ENCODE data around the gene MIA.
"Not testable (repeated sequence)": the region's sequence is repeated elsewhere in the genome, so short reads cannot be mapped to it uniquely, and the experiment has no call there.

MIA gene

GRCh38 chr19:40803857-40804782 is 28.8 kb downstream of the MIA start:
- peak; percentile 46 for DNase-seq (ENCODE audit: low spot score)

- DNase-seq (ENCODE audit: low spot score): no peak
Observed at GRCh38 chr19:40804783-40805242, 29.5 kb downstream of the MIA start.

- no peak for DNase-seq (ENCODE audit: low spot score)
Observed at GRCh38 chr19:40805258-40805868, 30.0 kb downstream of the MIA start.

GRCh38 chr19:40806423-40807146 is 31.3 kb downstream of the MIA start:
- DNase-seq (ENCODE audit: low spot score): peak; percentile 82

GRCh38 chr19:40807147-40808020 is 32.1 kb downstream of the MIA start:
- peak; percentile 72 for DNase-seq (ENCODE audit: low spot score)

- DNase-seq (ENCODE audit: low spot score): no peak
Observed at GRCh38 chr19:40808021-40808325, 32.7 kb downstream of the MIA start.

GRCh38 chr19:40808497-40808896 is 33.2 kb downstream of the MIA start:
- DNase-seq (ENCODE audit: low spot score): no peak

- DNase-seq (ENCODE audit: low spot score): no peak
Observed at GRCh38 chr19:40809358-40810086, 34.2 kb downstream of the MIA start.

GRCh38 chr19:40810160-40810559 is 34.8 kb downstream of the MIA start:
- DNase-seq (ENCODE audit: low spot score): no peak

GRCh38 chr19:40810649-40811408 is 35.5 kb downstream of the MIA start:
- DNase-seq (ENCODE audit: low spot score): peak; percentile 78

GRCh38 chr19:40811478-40812341 is 36.4 kb downstream of the MIA start:
- DNase-seq (ENCODE audit: low spot score): no peak

- DNase-seq (ENCODE audit: low spot score): not testable (repeated sequence)
Observed at GRCh38 chr19:40812571-40812970, 37.2 kb downstream of the MIA start.

- no peak for DNase-seq (ENCODE audit: low spot score)
Observed at GRCh38 chr19:40813182-40813581, 37.9 kb downstream of the MIA start.

GRCh38 chr19:40815223-40815622 is 39.9 kb downstream of the MIA start:
- DNase-seq (ENCODE audit: low spot score): no peak

- DNase-seq (ENCODE audit: low spot score): peak; percentile 58
Observed at GRCh38 chr19:40818480-40819399, 43.4 kb downstream of the MIA start.

- peak; percentile 26 for DNase-seq (ENCODE audit: low spot score)
Observed at GRCh38 chr19:40819479-40820234, 44.3 kb downstream of the MIA start.

GRCh38 chr19:40822161-40822560 is 46.8 kb downstream of the MIA start:
- DNase-seq (ENCODE audit: low spot score): no peak
